ENCODE data around the gene CD3D.
"Not testable (repeated sequence)": the region's sequence is repeated elsewhere in the genome, so short reads cannot be mapped to it uniquely, and the experiment has no call there.

CD3D gene

GRCh38 chr11:118311518-118311917 lies 31.0 kb downstream of the CD3D start:
- no peak overlapping the region for H3K27ac ChIP-seq
- TF ChIP-seq CTCF (conservative IDR thresholded peaks at IDR 0.05): no peak

DNA sequence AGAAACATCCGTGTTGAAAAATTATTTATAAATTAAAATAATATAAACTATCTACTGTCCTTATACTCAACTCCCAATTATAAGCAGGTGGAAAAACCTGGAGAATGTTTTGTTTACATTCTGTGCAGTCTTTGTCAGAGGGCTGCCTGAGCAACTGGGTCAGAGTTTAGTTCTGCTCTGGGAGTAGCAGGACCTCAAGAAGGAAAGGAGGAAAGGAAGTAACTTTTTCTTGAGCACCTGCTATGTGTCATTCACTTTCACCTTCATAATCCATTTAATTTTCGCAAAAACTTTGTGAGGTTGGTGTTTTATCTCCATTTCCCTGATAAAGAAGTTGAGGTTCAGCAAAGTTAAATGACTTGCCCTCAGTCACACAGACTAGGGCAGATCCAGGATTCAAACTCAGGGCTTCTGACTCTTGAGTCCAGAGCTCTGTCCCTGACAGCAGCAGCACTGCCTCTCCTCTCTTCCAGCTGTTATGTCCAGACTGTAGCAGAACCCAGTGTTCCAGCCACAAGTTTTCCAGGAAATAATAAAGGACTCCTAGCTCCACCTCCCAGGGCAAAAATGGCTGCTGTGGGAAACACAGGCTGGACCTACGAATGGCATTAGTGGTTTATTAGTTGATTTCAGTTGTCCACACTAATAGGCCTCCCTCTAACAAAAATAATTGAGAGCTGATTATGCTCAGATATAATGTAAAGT lies 31.6 kb downstream of the CD3D start:
- TF ChIP-seq CTCF (conservative IDR thresholded peaks at IDR 0.05): no peak
- H3K27ac ChIP-seq: no peak overlapping the region

- no peak for TF ChIP-seq CTCF (conservative IDR thresholded peaks at IDR 0.05)
- no peak overlapping the region for H3K27ac ChIP-seq
These were observed 32.2 kb downstream of the CD3D start for GRCh38 chr11:118310271-118310670.

GRCh38 chr11:118308995-118309528 lies 33.4 kb downstream of the CD3D start:
- H3K27ac ChIP-seq: not testable (repeated sequence)

DNA sequence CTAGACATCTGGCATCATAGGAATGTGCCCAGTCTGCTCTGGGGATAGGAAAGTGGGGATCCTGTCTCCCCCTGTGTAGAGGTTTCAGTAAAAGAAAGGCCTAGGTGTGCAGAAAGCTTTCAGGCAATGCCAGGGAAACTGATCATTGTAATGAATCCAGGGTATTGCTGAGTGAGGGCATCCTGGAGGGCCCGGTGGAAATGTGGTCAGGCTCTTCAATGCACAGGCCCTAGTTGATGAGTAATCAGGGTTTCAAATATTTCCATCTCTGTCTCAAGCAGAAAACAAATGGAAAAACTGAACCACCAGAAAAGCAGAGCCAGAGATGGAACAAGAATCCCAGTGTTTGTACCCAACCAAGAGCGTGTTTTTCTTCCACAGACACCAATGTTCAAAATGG lies 35.9 kb downstream of the CD3D start:
- no peak for TF ChIP-seq CTCF (conservative IDR thresholded peaks at IDR 0.05)
- no peak overlapping the region for H3K27ac ChIP-seq

- no peak for TF ChIP-seq CTCF (conservative IDR thresholded peaks at IDR 0.05)
- H3K27ac ChIP-seq: no peak overlapping the region
These were observed 36.8 kb downstream of the CD3D start for GRCh38 chr11:118305726-118306125.

DNA sequence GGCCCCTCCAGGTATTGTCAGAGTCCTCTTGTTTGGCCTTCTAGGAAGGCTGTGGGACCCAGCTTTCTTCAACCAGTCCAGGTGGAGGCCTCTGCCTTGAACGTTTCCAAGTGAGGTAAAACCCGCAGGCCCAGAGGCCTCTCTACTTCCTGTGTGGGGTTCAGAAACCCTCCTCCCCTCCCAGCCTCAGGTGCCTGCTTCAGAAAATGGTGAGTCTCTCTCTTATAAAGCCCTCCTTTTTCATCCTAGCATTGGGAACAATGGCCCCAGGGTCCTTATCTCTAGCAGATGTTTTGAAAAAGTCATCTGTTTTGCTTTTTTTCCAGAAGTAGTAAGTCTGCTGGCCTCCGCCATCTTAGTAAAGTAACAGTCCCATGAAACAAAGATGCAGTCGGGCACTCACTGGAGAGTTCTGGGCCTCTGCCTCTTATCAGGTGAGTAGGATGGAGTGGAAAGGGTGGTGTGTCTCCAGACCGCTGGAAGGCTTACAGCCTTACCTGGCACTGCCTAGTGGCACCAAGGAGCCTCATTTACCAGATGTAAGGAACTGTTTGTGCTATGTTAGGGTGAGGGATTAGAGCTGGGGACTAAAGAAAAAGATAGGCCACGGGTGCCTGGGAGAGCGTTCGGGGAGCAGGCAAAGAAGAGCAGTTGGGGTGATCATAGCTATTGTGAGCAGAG lies 37.8 kb downstream of the CD3D start, which contains the start of gene CD3E:
TSS of gene CD3E (plus strand) at position 163 of the 681 bp plus-strand sequence. CDS start at position 386, 223 bp downstream.
- no peak for TF ChIP-seq CTCF (conservative IDR thresholded peaks at IDR 0.05)
- H3K27ac ChIP-seq: no peak within 1 kb of the TSS

GRCh38 chr11:118304227-118304567 lies 38.3 kb downstream of the CD3D start:
- TF ChIP-seq CTCF (conservative IDR thresholded peaks at IDR 0.05): no peak
- no peak overlapping the region for H3K27ac ChIP-seq
